Measurements from ENCODE around the gene PDE8B.

PDE8B gene

DNA sequence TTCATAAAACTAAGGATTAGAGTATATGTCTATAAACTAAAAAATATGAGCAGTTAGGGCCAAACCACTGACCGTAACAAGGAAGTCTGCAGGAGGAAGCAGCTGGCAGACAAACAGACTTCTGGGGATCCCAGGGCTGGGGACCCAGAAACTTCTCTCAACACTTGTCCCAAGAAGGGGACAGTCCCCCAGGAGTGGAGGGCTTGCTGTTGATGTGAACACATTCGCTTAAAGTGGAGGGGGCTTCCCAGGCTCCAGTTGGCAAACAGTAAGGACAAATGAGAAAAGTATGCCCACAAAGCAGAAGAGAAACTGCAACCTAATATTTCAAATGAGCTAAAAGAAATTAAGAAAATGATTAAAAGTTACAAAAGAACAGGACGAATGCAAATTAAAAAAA is 83.7 kb downstream of the PDE8B start:
- no peak for DNase-seq (ENCODE audit: low spot score)

- no peak for DNase-seq (ENCODE audit: low spot score)
These were observed 85.4 kb downstream of the PDE8B start for GRCh38 chr5:77295863-77296378.

DNA sequence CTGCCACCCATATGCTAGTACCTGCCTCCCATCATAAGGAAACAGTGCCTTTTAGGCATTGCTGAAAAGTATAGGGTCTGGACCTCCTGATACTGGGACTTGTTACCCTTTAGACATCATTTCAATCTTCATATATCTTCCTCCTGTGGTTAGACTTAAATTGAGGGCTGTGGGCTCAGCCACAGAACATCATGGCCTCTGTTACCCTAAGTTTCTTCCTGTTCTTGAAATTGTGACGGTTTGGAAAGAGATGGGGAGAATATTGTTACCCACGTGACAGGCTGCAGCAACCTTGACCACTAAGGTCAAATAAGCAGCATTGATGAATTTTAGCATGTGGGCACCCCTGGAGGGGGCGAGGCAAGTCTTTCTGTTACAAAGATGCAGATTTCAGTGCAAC is 87.7 kb downstream of the PDE8B start:
- no peak for DNase-seq (ENCODE audit: low spot score)

GRCh38 chr5:77300451-77300850 is 90.0 kb downstream of the PDE8B start:
- DNase-seq (ENCODE audit: low spot score): no peak

- peak; percentile 50 for DNase-seq (ENCODE audit: low spot score)
These were observed 91.0 kb downstream of the PDE8B start for GRCh38 chr5:77301447-77301883.

GRCh38 chr5:77302247-77302646 is 91.8 kb downstream of the PDE8B start:
- DNase-seq (ENCODE audit: low spot score): no peak

- DNase-seq (ENCODE audit: low spot score): no peak
These were observed 92.2 kb downstream of the PDE8B start for GRCh38 chr5:77302653-77303052.

DNA sequence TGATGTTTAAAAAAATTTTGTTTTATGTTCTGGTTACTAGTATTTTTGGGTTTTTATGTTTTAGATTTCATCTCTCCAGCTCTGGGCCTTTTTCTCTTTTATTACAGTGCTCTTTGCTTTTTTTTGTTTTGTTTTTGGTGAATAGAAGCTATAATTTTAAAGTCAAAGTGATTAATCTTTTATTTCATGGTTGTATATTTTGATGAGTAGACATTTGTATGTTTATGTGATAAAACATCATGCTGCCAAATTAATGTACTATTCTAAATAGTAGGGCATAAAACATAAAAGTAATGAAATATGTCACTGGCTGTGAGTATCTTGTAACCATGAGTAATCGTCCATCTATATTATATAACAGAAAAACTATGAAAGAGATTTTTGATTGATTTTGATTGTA is 93.9 kb downstream of the PDE8B start:
- no peak for DNase-seq (ENCODE audit: low spot score)

- DNase-seq (ENCODE audit: low spot score): no peak
These were observed 94.9 kb downstream of the PDE8B start for GRCh38 chr5:77305222-77305846.

- no peak for DNase-seq (ENCODE audit: low spot score)
These were observed 95.5 kb downstream of the PDE8B start for GRCh38 chr5:77305956-77306355.

- peak; percentile 72 for DNase-seq (ENCODE audit: low spot score)
These were observed 96.1 kb downstream of the PDE8B start for GRCh38 chr5:77306531-77306930.

DNA sequence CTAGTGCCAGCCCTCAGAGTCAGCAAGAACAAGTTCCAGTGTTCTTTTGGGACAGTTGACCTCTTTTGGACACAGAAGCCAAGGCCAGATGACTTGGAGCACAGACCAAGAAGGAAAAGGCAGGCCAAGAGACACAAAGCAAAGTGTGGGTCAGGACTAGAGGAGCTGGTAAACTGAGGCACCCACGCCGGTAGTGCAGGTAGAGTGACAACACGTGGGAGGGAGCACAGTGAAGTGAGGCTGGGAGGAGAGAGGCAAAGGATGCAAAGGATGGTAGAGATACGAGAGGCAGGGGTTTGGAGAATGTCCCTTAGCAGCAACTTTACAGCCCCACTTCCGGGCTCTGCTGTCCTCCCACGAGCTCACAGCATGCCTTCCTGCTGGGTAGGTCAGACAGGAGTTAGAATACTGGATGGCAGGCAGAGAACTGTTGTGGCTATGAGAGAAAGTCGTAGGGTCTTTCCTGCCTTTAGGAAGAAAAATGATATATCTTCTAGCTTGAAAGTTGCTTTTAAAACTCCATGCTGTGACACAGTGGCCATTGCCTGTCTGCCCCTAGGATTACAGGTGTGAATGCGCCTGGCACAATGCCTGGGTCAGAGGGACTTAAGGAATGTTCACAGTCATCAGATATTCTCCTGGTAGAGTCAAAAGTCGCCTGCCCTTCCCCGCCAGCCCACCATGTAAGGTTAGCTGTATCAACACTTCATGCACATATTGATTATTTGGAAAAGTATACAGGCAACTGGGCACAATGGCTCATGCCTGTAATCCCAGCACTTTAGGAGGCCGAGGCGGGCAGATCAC is 97.9 kb downstream of the PDE8B start:
- no peak for DNase-seq (ENCODE audit: low spot score)

DNA sequence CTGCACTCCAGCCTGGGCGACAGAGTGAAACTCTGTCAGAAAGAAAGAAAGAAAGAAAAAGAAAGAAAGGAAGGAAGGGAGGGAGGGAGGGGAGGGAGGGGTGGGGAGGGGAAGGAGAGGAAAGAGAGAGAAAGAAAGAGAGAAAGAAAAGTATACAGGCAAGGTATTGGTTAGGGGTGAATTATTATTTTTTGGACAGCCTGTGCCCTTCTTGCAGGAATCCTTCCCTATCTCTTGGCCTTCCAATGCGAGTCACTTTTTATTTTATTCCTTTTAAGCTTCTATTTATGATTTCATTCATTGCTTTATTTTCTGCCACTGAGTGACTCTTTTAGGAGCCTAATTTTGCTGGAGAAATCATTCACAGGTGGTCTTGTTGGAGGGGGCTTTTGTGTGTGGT is 98.7 kb downstream of the PDE8B start:
- DNase-seq (ENCODE audit: low spot score): no peak

DNA sequence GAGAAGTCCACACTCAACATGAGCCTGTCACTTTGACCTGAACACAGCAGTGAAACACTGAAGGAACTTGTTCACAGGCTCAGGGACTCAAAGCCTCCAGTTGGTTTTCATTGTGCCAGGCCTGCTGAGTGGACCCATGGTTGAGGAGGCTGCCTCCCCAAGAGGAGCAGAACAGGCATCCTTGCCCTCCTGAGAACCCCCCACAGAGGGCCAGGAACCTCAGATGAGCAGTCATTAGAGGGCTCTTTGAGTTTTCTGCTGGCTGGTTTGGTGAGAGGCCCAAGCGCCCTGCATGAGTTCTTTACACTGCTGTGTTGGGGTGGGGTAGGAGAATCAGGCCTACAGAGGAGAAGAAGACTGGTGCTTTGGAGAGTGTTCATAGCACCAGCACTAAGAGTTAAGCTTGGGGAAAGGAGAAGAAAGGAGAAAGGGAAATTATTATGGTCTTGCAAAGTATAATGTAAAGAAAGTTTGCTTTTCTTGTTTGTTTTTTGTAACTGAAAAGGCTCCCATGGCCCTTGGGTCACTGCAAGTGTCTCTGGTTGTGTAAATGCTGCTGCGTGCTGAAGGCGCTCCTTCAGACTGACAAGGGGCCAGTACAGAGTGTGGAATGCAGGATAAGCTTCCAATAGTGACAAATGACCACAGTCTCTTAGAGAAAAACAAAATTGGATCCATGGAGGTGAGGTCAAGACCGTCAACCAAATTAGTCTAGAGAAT is 100.2 kb downstream of the PDE8B start:
- DNase-seq (ENCODE audit: low spot score): no peak

DNA sequence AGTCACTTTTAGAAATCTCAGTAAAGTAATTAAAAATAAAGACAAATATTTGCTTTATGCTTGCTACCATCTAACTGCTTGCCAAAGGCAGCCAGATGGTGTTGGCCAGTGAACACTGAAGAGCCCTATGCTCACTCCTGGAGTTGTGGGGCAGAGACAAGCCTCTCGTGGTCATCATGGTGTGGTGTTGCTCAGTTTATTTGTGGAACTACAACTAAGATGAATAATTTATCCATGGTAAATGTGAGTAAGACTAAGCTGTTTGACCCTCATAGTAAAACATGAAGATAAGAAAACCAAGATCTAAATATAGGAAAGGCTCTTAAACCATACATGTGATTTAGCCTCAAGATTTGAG is 100.7 kb downstream of the PDE8B start:
- DNase-seq (ENCODE audit: low spot score): no peak

DNA sequence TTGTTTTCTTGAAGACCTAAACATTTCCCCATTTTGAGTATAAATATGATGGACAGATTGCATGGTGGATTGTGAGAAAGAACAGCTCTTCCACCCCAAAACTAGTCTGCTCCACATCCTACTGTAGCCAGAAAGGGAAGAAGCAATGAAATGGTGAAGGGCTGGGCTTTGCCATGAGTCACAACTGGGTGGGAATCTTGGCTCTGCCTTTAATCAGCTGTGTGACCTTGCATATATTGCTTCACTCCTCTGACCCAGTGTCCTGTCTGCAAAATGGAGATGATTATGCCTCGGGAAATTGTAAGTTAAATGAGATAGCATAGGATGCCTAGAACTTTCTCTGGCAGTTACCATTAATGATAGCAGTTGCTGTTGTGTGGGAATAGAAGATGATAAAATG is 101.9 kb downstream of the PDE8B start:
- no peak for DNase-seq (ENCODE audit: low spot score)

- DNase-seq (ENCODE audit: low spot score): no peak
These were observed 106.6 kb downstream of the PDE8B start for GRCh38 chr5:77316871-77317661.

GRCh38 chr5:77318060-77318459 is 107.6 kb downstream of the PDE8B start:
- no peak for DNase-seq (ENCODE audit: low spot score)

DNA sequence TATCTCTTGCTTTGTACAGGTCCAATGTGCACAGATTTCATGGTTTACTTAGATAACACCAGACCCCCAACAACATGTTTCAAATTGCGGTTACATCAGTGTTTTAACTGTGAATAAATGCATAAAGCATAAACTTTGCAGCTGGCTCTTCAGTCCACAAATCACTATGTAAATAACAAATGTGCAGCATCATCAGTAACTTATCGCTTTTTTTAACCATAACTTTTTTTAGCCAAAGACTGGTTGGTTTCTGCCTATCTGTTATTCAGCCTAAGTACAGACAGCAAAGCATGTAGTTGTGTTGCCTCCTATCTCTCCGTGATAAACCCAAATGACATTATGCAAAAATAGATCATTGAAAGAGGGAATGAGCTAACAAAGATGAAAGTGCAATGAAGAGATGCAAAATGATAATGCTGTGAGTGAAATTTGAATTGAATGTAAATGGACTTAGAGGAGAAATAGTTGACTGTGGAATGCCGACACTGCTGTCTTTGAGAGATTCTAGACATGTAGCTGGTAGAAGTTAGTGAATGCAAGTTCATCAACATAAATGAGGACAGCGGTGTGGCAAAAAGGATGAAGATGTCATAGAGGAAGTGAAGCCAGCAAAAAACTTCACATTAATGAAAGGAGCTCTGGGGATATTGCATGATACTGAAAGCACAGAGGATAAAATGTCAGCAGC is 108.8 kb downstream of the PDE8B start:
- DNase-seq (ENCODE audit: low spot score): no peak

DNA sequence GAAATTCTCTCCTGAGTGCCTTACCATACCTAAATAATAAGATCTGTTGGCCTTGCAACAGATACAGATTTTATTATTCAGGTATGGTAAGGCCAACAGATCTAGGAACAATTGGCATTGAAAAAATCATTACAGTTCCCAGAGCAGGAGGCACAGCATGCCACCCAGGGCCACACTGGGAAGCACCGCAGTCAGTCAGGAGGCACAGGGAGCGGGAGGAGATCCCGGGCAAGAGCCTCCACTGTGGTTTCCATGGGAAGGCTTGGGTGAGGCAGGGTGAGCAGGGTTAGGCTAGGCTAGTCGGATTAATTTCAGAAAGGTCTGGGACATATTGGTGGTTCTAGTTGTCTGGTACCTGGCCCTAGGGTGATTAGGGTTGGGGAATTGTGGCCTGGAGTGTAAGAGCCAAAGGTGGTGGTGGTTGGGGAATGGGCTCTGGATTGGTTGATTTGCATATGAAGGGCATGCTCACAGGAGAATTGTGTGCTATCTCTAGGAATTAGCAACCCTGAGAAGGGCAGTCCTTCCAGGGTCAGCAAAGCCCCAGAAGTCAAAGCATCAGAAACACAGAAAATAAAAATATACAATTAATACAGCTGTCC is 111.4 kb downstream of the PDE8B start:
- no peak for DNase-seq (ENCODE audit: low spot score)

DNA sequence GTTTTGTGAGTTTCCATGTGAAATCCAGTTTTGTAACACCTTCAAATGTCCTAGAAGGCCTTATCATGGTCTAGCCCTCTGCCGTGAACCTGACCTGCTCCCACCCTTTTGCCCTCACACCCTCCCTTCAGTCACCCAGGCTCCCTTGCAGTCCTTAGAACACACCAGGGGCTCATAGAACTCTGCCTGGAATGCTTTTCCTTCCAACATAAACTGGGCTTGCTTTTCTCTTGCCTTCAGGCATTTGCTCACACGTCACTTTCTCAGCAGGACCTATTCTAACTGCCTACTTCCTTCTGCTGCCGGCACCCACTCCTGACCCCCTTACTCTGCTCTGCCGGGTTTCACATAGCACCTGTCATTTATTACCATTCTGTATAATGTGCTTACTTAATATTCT is 111.9 kb downstream of the PDE8B start:
- DNase-seq (ENCODE audit: low spot score): no peak
